OCI-LY3 (cell line): ENCODE measurements around the gene DNPEP.

ENCODE experiments used
- H2AFZ ChIP-seq: fragments of 200-600, 300-600 bp; shearing (Covaris generic); 2 replicates; pipeline ENCODE4 v1.6.0; 2014; ENCODE audit warnings: antibody characterized with exemption, low read depth, low read length
- H3K27ac ChIP-seq: fragments of 200-600, 300-600 bp; sonication (generic); 2 replicates; pipeline ENCODE4 v1.5.1; 2014; ENCODE audit warnings: mild to moderate bottlenecking, low read length, moderate library complexity, mixed read lengths
- H3K27me3 ChIP-seq: fragments of 200-600, 300-600 bp; sonication (generic); 2 replicates; pipeline ENCODE4 v1.6.1; 2014; ENCODE audit warnings: low read depth, low read length, mixed read lengths
- H3K36me3 ChIP-seq: fragments of 200-600, 300-600 bp; sonication (generic); replicated peaks from 2 replicates; pipeline ENCODE3; 2014; ENCODE audit warnings: low read depth, low read length, mixed read lengths
- H3K4me1 ChIP-seq: fragments of 300-600, 200-600 bp; sonication (generic); 2 replicates; pipeline ENCODE4 v1.6.1; 2014; ENCODE audit warnings: low read length, mixed read lengths
- H3K4me2 ChIP-seq: fragments of 200-600, 300-600 bp; sonication (generic); 2 replicates; pipeline ENCODE4 v1.6.1; 2014; ENCODE audit warnings: low read length, mixed read lengths
- H3K4me3 ChIP-seq: fragments of 300-600, 200-600 bp; sonication (generic); 2 replicates; pipeline ENCODE4 v1.5.1; 2014; ENCODE audit warnings: antibody characterized with exemption, mild to moderate bottlenecking, low read length, moderate library complexity
- H3K79me2 ChIP-seq: fragments of 300-600, 200-600 bp; shearing (Covaris generic); 2 replicates; pipeline ENCODE4 v1.6.1; 2014; ENCODE audit warnings: mild to moderate bottlenecking, low read length, mixed read lengths
- H3K9ac ChIP-seq: fragments of 300-600, 200-600 bp; shearing (Covaris generic); 2 replicates; pipeline ENCODE4 v1.6.0; 2014; ENCODE audit warnings: mild to moderate bottlenecking, low read length, moderate library complexity
- H3K9me3 ChIP-seq: fragments of 200-600, 300-600 bp; shearing (Covaris generic); 2 replicates; pipeline ENCODE4 v1.6.1; 2014; ENCODE audit warnings: low read length, mixed read lengths; ENCODE audit not compliant: insufficient read depth
- H4K20me1 ChIP-seq: fragments of 200-600, 300-600 bp; sonication (generic); 2 replicates; pipeline ENCODE4 v1.6.1; 2016; ENCODE audit warnings: low read length, mixed read lengths; ENCODE audit not compliant: insufficient read depth
- EZH2phosphoT487 ChIP-seq: fragments of 200-600 bp; shearing (Covaris generic); IDR thresholded peaks from 2 replicates; pipeline ENCODE4 v1.6.1; 2018; ENCODE audit warnings: antibody characterized with exemption, mixed run types, low read depth
- TF ChIP-seq, protein P1 (sequence below): fragments of 200-600, 300-600 bp; sonication (generic); IDR thresholded peaks from 2 replicates; pipeline ENCODE4 v1.5.1; 2014; ENCODE audit warnings: antibody characterized with exemption, low read length, low read depth

The DNPEP gene

DNA sequence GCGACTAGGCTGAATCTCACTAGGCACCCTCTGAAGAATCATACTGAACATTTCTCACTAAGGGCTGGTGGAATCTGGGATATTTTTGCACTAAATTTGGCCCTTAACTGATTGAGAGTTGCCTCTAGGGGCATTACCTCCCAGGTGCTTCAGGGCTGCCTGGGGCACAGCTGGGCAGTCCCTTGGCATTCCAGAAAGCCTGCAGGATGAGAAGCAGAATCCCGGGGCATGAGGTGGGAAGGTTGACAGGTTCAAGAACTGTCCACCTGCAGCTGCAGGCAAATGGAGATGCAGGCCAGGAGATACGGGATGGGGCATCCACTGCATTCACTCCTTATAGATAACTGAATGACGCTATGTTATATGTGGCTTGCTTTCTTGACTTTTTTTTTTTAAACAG, 62.6 kb downstream of the DNPEP start:
- peaks cover 18% of the 10 kb centered on the region for H3K27me3 ChIP-seq

DNA sequence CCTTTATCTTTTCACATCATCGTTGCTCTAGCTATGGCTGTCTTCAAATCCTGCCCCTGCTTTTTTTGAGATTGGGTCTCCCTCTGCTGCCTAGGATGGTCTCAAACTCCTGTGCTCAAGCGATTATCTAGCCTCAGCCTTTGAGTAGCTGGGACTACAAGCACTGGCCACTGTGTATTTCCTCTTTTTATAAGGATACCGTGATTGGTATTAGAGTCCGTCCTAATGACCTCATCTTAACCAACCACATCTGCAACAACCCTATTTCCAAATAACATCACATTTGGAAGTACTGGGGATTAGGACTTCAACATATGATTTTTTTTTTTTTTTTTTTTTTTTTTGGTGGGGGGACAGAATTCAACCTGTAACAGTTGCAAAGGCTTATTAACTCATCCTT, 64.3 kb downstream of the DNPEP start:
- Histone ChIP-seq H3K36me3 (no peaks in the 10 kb centered on the region), H3K27ac (no peak overlapping the region), H4K20me1 (no peaks in the 10 kb centered on the region), H3K4me1 (peaks cover 28% of the 10 kb centered on the region), H3K4me2 (no peak overlapping the region), H3K79me2 (no peaks in the 10 kb centered on the region), H3K9ac (no peak overlapping the region), H3K4me3 (no peak overlapping the region), H3K27me3 (peaks cover 18% of the 10 kb centered on the region), H3K9me3 (no peaks in the 10 kb centered on the region), H2AFZ (no peak overlapping the region)
- TF ChIP-seq, protein P1, sequence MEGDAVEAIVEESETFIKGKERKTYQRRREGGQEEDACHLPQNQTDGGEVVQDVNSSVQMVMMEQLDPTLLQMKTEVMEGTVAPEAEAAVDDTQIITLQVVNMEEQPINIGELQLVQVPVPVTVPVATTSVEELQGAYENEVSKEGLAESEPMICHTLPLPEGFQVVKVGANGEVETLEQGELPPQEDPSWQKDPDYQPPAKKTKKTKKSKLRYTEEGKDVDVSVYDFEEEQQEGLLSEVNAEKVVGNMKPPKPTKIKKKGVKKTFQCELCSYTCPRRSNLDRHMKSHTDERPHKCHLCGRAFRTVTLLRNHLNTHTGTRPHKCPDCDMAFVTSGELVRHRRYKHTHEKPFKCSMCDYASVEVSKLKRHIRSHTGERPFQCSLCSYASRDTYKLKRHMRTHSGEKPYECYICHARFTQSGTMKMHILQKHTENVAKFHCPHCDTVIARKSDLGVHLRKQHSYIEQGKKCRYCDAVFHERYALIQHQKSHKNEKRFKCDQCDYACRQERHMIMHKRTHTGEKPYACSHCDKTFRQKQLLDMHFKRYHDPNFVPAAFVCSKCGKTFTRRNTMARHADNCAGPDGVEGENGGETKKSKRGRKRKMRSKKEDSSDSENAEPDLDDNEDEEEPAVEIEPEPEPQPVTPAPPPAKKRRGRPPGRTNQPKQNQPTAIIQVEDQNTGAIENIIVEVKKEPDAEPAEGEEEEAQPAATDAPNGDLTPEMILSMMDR = no peak
- no peak for TF ChIP-seq EZH2phosphoT487

More for the DNA sequence above, 62.6 kb downstream of the DNPEP start:
- no peaks in the 10 kb centered on the region for H4K20me1 ChIP-seq
- no peaks in the 10 kb centered on the region for H3K9me3 ChIP-seq
- H3K79me2 ChIP-seq = no peaks in the 10 kb centered on the region
- TF ChIP-seq, protein P1 = no peak
- no peak for TF ChIP-seq EZH2phosphoT487
- no peaks in the 10 kb centered on the region for H3K36me3 ChIP-seq
- H3K4me1 ChIP-seq = peaks cover 13% of the 10 kb centered on the region
- H3K9ac ChIP-seq = no peak overlapping the region
- no peak overlapping the region for H3K27ac ChIP-seq
- H3K4me3 ChIP-seq = no peak overlapping the region
- no peak overlapping the region for H3K4me2 ChIP-seq
- no peak overlapping the region for H2AFZ ChIP-seq
